Adipocyte (in vitro differentiated cells): Measurements from ENCODE around the gene CRYM.

Experiments
- DNase-seq: peaks from one replicate; pipeline ENCODE4 v3.0.0-alpha.2; 2015; ENCODE audit warnings: low read depth
- H3K27me3 ChIP-seq: replicated peaks from 2 replicates; pipeline ENCODE4 v1.7.0; 2013; ENCODE audit warnings: mild to moderate bottlenecking, low read length, moderate library complexity; ENCODE audit not compliant: control insufficient read depth, insufficient read depth
- H3K36me3 ChIP-seq: 2 replicates; pipeline ENCODE4 v1.7.0; 2013; ENCODE audit warnings: low read length, mild to moderate bottlenecking, moderate library complexity; ENCODE audit not compliant: control insufficient read depth, insufficient read depth, severe bottlenecking
- H3K4me1 ChIP-seq: 2 replicates; pipeline ENCODE4 v1.7.0; 2013; ENCODE audit warnings: mild to moderate bottlenecking, low read length, moderate library complexity; ENCODE audit not compliant: control insufficient read depth, insufficient read depth
- H3K4me3 ChIP-seq: 2 replicates; pipeline ENCODE4 v1.7.0; 2013; ENCODE audit warnings: mild to moderate bottlenecking, low read length, moderate library complexity
- H3K9ac ChIP-seq: 2 replicates; pipeline ENCODE4 v1.7.0; 2013; ENCODE audit warnings: mild to moderate bottlenecking, low read length, moderate library complexity
- H3K9me3 ChIP-seq: 2 replicates; pipeline ENCODE4 v1.7.0; 2013; ENCODE audit warnings: mild to moderate bottlenecking, low read length, moderate library complexity; ENCODE audit not compliant: control insufficient read depth

Gene CRYM

DNA sequence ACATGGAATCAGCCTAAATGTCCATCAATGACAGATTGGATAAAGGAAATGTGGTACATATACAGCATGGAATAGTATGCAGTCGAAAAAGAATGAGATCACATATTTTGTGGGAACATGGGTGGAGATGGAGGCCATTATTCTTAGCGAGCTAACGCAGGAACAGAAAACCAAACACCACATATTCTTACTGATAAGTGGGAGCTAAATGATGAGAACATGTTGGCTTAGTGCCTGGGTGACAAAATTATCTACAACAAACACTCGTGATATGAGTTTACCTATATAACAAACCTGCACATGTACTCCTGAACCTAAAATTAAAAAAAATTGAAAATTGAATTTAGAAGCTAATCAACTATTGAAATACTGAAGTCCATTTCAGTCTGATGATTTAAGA is 38.4 kb downstream of the CRYM start:
- Histone ChIP-seq H3K9me3 (no peaks in the 10 kb centered on the region), H3K4me3 (no peak overlapping the region), H3K27me3 (no peaks in the 10 kb centered on the region), H3K36me3 (no peaks in the 10 kb centered on the region), H3K4me1 (no peaks in the 10 kb centered on the region), H3K9ac (no peak overlapping the region)
- no peak for DNase-seq

DNA sequence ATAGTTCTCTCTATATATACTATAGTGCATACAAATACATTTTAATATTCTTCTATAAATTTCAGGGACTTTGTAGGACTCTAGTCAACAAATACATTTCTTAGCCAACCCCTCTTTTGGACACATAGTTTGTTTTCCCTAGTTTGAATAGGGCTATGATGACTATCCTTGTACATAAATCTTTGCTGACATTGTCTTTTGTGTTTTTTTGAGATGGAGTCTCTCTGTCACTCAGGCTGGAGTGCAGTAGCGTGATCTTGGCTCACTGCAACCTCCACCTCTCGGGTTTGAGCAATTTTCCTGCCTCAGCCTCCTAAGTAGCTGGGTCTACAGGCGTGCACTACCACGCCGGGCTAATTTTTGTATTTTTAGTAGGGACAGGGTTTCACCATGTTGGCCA is 41.3 kb downstream of the CRYM start:
- Histone ChIP-seq H3K4me3 (no peak overlapping the region), H3K9ac (no peak overlapping the region), H3K4me1 (no peaks in the 10 kb centered on the region), H3K36me3 (no peaks in the 10 kb centered on the region), H3K27me3 (peaks cover 2% of the 10 kb centered on the region), H3K9me3 (no peaks in the 10 kb centered on the region)
- no peak for DNase-seq

DNA sequence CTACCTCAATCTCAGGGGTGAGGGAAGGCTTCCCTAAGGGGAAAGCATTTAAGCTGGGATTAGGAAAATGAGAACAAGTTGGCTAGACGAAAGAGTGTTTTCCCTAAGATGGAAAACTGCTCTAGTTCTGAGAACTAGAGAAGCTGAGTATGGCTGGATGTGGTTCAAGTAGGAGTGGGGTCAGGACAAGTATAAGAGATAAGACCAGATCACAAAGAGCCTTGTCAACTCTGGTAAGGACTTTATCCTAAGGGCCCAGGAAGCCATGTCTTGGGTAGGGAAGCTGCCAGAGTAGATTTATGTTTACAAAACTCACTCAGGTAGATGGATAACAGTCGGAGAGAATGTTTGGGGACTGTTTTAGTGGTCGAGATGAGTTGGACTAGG is 42.9 kb downstream of the CRYM start:
- Histone ChIP-seq H3K36me3 (no peaks in the 10 kb centered on the region), H3K4me3 (no peak overlapping the region), H3K9me3 (no peaks in the 10 kb centered on the region), H3K4me1 (no peaks in the 10 kb centered on the region), H3K27me3 (peaks cover 2% of the 10 kb centered on the region), H3K9ac (no peak overlapping the region)
- no peak for DNase-seq

DNA sequence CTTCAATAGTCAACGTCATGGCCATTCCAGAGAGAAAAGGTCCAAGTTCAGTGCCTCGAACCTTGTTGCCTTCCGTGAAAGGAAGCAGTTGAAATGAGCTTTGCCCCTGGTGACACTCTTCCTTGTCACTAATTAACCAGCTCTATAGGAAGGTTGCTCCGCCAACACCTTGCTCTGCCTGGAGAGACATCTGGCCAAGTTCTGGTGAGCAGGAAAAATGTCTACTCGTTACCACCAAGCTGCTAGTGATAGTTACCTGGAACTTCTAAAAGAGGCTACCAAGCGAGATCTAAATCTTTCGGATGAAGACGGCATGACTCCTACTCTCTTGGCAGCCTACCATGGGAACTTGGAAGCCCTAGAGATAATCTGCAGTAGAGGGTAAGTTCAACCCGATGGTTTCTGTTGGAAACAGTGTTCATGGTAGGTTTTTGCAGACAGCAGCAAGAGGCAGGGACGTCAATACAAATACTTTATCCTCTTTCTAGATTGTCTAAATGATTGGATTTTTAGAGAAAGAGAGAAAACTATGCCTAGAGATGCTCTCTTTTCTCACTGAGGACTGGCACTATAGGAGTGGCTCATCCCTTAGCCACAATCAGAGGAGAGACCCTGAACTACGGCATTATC is 44.5 kb downstream of the CRYM start, which contains the start of gene ANKS4B:
Gene ANKS4B, plus strand, starts transcription at position 179 of the 630 bp plus-strand sequence. Its CDS starts 39 bp downstream, at position 218.
- Histone ChIP-seq H3K36me3 (no peaks in the 10 kb centered on the region), H3K4me3 (no peak within 1 kb of the TSS), H3K27me3 (peaks cover 5% of the 10 kb centered on the region), H3K4me1 (no peaks in the 10 kb centered on the region), H3K9me3 (no peaks in the 10 kb centered on the region), H3K9ac (no peak within 1 kb of the TSS)
- no peak for DNase-seq

DNA sequence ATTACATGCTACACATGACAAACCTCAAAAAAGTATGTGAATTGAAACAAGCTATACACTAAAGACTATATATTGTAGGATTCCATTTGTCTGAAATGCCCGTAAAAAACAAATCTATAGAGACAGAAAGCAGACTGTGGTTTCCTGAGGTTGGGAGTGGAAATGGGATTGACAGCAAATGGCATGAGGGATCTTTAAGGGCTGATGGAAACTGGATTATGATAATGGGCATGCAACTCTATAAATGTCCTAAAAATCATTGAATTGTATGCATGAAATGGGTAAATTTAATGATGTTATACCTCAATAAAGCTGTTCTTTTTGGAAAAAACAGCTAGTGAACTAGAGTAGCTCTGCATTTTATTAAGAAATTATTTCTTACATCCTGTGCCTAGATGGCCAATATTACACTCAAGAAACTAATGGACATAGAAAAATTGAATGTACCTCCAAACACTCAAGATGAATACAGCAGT is 45.0 kb downstream of the CRYM start:
- H3K9me3 ChIP-seq: no peaks in the 10 kb centered on the region
- H3K9ac ChIP-seq: no peak overlapping the region
- peaks cover 5% of the 10 kb centered on the region for H3K4me1 ChIP-seq
- no peak for DNase-seq
- H3K27me3 ChIP-seq: peaks cover 5% of the 10 kb centered on the region
- H3K4me3 ChIP-seq: no peak overlapping the region
- H3K36me3 ChIP-seq: no peaks in the 10 kb centered on the region

DNA sequence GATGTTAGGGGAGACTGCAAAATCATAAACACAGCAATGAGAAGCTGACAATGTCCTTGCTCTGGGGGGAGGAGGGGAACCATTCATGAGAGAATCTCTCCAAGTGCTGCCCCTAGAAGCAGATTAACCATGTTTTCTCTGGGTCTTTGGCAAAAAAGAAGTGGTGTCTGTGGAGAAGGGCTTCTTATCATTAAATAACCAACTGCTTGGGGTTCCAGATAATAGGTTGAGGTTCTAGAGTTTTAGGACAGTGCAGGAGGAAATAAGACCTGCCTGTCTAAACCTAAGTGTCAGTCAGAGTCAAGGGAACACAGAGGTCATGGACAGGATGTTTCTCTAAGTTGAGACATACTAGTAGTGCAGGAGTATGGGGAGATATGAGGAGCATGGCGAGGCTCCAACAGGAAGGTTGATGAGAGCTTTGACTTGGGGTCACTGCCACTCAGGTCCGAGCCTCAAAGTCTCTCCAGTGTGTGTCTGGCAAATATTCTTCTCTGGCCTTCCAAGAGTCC is 49.7 kb downstream of the CRYM start:
- H3K4me3 ChIP-seq: no peak overlapping the region
- no peaks in the 10 kb centered on the region for H3K9me3 ChIP-seq
- no peak overlapping the region for H3K9ac ChIP-seq
- peaks cover 5% of the 10 kb centered on the region for H3K4me1 ChIP-seq
- DNase-seq: no peak
- no peaks in the 10 kb centered on the region for H3K36me3 ChIP-seq
- peaks cover 24% of the 10 kb centered on the region for H3K27me3 ChIP-seq

DNA sequence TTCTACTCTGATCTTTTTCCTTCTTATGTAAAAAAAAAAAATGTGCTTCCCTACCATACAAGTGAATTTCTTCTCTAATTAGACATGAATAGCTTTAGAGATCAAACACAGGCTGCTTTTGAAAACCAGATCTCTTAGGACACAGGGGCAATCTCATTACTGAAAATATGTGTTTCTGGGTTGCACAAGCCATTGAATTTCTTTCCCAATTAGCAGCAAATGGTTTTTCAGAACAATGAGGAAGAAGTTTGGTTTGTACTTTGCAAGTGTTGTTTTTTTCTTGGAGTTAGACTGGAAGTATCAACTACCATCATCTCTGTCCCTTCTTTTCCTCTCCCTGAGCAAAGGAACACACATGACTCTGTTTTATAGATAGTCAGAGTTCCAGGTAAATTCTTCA is 50.2 kb downstream of the CRYM start:
- Histone ChIP-seq H3K4me3 (no peak overlapping the region), H3K4me1 (peaks cover 5% of the 10 kb centered on the region), H3K27me3 (peaks cover 22% of the 10 kb centered on the region), H3K9ac (no peak overlapping the region), H3K9me3 (no peaks in the 10 kb centered on the region), H3K36me3 (no peaks in the 10 kb centered on the region)
- DNase-seq: no peak

DNA sequence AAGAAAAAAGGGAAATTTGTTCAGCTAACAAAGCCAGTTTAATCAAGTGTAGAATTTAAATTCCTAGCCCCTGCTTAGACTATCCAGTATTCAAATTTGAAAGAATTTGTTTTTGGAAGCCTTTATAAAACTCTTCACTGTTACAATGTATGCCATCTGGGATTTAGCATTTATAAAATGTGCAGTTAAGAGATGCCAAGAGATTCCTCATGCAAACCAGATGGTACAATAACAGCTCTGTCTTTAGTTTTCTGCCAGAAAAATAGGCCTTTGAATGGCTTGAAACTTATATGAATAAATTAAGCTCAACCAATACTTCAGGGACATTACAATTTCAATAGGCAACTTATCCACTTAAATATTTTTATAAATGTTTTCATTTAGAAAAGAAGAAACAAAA is 51.3 kb downstream of the CRYM start:
- H3K36me3 ChIP-seq: no peaks in the 10 kb centered on the region
- peaks cover 25% of the 10 kb centered on the region for H3K27me3 ChIP-seq
- no peaks in the 10 kb centered on the region for H3K9me3 ChIP-seq
- no peak for DNase-seq
- no peak overlapping the region for H3K4me3 ChIP-seq
- H3K4me1 ChIP-seq: peaks cover 5% of the 10 kb centered on the region
- H3K9ac ChIP-seq: no peak overlapping the region

DNA sequence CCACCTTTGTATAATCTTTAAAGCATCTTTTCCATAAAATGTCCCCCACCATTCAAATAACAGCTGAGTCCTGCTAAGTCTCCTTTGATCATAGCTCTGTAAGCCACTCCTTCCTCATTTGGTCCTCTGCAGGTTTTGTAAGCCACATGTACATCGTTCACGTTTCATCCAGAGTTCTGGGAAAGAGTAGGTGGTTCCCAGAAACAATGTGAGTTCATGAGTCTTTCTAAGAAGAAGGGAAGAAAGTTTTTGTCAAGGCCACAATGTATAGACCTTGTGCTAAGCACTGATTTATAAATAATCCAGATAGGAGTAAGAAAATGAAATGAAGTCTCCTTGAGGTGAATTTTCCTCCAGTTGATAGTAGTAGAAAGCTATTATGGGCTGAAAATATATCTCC is 53.3 kb downstream of the CRYM start:
- no peak overlapping the region for H3K4me3 ChIP-seq
- H3K9me3 ChIP-seq: peaks cover 5% of the 10 kb centered on the region
- DNase-seq: no peak

DNA sequence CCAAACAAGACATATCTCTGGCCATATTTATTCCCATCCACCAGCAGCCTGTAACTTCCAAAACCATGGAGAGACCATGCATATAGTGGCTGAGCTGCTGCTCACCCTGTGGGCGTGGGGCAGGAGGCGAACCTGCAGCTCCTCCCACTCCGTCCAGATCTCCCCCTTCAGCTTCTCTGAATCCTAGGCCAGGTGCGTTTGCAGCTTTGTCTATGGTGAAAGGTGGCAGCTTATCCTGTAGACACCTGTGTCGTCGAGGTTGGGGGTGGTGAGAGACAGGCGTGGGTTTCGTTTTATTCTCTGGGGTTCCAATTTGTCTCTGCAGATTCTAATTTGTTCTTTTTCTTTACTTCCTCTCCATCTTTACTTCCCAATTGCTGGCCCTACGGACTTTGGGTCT is 54.3 kb downstream of the CRYM start:
- Histone ChIP-seq H3K36me3 (no peaks in the 10 kb centered on the region), H3K4me1 (peaks cover 5% of the 10 kb centered on the region), H3K9ac (no peak overlapping the region), H3K4me3 (no peak overlapping the region), H3K9me3 (peaks cover 5% of the 10 kb centered on the region), H3K27me3 (peaks cover 27% of the 10 kb centered on the region)
- DNase-seq: no peak

More for the DNA sequence above, 53.3 kb downstream of the CRYM start:
- H3K9ac ChIP-seq: no peak overlapping the region
- no peaks in the 10 kb centered on the region for H3K36me3 ChIP-seq
- peaks cover 5% of the 10 kb centered on the region for H3K4me1 ChIP-seq
- peaks cover 30% of the 10 kb centered on the region for H3K27me3 ChIP-seq

DNA sequence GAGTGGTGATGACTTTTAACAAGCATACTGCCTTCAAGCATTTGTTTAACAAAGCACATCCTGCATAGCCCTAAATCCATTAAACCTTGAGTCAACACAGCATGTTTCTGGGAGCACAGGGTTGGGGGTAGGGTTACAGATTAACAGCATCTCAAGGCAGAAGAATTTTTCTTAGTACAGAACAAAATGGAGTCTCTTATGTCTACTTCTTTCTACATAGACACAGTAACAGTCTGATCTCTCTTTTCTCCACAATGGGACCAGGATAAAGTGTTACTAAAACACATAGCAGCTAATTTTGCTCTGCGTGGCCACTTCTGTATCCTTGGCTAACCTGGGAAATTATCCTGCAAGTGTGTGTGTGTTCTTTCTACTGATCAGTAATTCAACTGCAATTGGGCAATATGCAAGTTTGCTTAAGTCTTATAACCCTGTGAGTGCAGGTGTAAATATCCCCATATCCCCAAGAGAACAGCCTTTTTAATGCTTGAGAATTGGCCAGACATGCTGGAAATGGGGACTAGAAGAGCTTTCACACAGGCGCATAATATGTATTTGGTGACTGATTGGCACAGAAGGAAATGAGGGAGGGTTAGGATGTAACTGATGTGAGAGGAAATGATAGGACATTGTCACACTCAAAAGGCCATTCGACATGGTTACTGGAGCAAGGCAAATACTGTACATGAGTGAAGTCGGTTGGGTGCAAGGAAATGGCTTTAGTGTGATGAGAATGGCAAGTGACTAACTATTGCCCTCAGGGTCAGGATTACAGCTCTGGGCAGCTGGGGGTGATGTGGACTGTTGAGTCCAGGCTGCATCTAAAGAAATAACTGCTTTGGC is 55.4 kb downstream of the CRYM start:
- Histone ChIP-seq H3K4me3 (no peak overlapping the region), H3K9ac (no peak overlapping the region), H3K36me3 (no peaks in the 10 kb centered on the region), H3K4me1 (no peaks in the 10 kb centered on the region), H3K9me3 (peaks cover 5% of the 10 kb centered on the region), H3K27me3 (peaks cover 27% of the 10 kb centered on the region)
- DNase-seq: no peak
